HG02884 (cell line): ENCODE data around the gene IL10RA.

ENCODE experiments used
- ATAC-seq: cut with Tn5 transposase; IDR thresholded peaks from one replicate; pipeline ENCODE4 v1.9.1; 2021; ENCODE audit warnings: mild to moderate bottlenecking, moderate library complexity; ENCODE audit not compliant: unreplicated experiment

IL10RA gene

GRCh38 chr11:117989351-117990102 is 3.3 kb downstream of the IL10RA start:
- ATAC-seq, result no peak

- ATAC-seq, result no peak
Observed at GRCh38 chr11:117992136-117992535, 5.9 kb downstream of the IL10RA start.

GRCh38 chr11:117992620-117993019 is 6.4 kb downstream of the IL10RA start:
- ATAC-seq, result no peak

GRCh38 chr11:117993988-117994745 is 8.0 kb downstream of the IL10RA start:
- no peak for ATAC-seq

- no peak for ATAC-seq
Observed at GRCh38 chr11:117995472-117995871, 9.3 kb downstream of the IL10RA start.

GRCh38 chr11:117996058-117996457 is 9.9 kb downstream of the IL10RA start:
- no peak for ATAC-seq

GRCh38 chr11:117997406-117997805 is 11.2 kb downstream of the IL10RA start:
- ATAC-seq, result no peak

- ATAC-seq, result no peak
Observed at GRCh38 chr11:117997823-117998579, 11.8 kb downstream of the IL10RA start.

- ATAC-seq, result no peak
Observed at GRCh38 chr11:117998664-117999353, 12.6 kb downstream of the IL10RA start.

GRCh38 chr11:117999354-117999993 is 13.3 kb downstream of the IL10RA start:
- ATAC-seq, result no peak

- no peak for ATAC-seq
Observed at GRCh38 chr11:118000067-118000849, 14.1 kb downstream of the IL10RA start.

GRCh38 chr11:118000850-118001228 is 14.6 kb downstream of the IL10RA start:
- ATAC-seq, result no peak

GRCh38 chr11:118001494-118001971 is 15.3 kb downstream of the IL10RA start:
- no peak for ATAC-seq

- no peak for ATAC-seq
Observed at GRCh38 chr11:118002010-118002540, 15.9 kb downstream of the IL10RA start.

GRCh38 chr11:118002541-118003423 is 16.6 kb downstream of the IL10RA start:
- ATAC-seq, result no peak

- no peak for ATAC-seq
Observed at GRCh38 chr11:118003456-118003855, 17.3 kb downstream of the IL10RA start.

GRCh38 chr11:118004543-118005223 is 18.5 kb downstream of the IL10RA start:
- no peak for ATAC-seq
